MCF 10A (cell line): ENCODE results near the gene PAFAH1B2. TPM values are rescaled to one million over a fixed set of nuclear protein-coding genes. Genes with fewer than 3 reads are reported as not detected.

ENCODE experiments used
- BruUV-seq: library from RNA; stranded (reverse); fragments of 400-500 nt; replicated peaks from 2 replicates; lab custom pipeline; 2021; lab: Mats Ljungman, UMichigan
- CTCF ChIA-PET: fragments of 300-600 bp; sonication (Branson Sonifier 250); formaldehyde crosslinking; extraction: SDS; loops from one replicate; lab custom pipeline; 2021; ENCODE audit warnings: antibody characterized with exemption, inconsistent platforms; lab: Yijun Ruan, JAX
- POLR2A ChIA-PET: fragments of 300-600, 350-650 bp; sonication (Branson Sonifier 250); formaldehyde crosslinking; extraction: SDS; loops from one replicate; lab custom pipeline; 2020; ENCODE audit warnings: antibody characterized with exemption, inconsistent platforms; lab: Yijun Ruan, JAX
- DNase-seq: peaks from one replicate; pipeline ENCODE4 v3.0.0-alpha.2; 2018; ENCODE audit not compliant: unreplicated experiment
- H3K27ac Mint-ChIP-seq: one replicate; pipeline ENCODE4 v1.8.0; 2022; ENCODE audit warnings: mild to moderate bottlenecking, low read depth, mixed read lengths; ENCODE audit not compliant: unreplicated experiment
- H3K27me3 Mint-ChIP-seq: one replicate; pipeline ENCODE4 v1.8.0; 2022; ENCODE audit warnings: mixed read lengths; ENCODE audit not compliant: insufficient read depth, unreplicated experiment
- H3K36me3 Mint-ChIP-seq: one replicate; pipeline ENCODE4 v1.8.0; 2022; ENCODE audit warnings: mild to moderate bottlenecking, moderate library complexity, mixed read lengths; ENCODE audit not compliant: insufficient read depth, unreplicated experiment
- H3K4me1 Mint-ChIP-seq: one replicate; pipeline ENCODE4 v1.8.0; 2022; ENCODE audit warnings: mixed read lengths; ENCODE audit not compliant: insufficient read depth, unreplicated experiment
- H3K4me3 Mint-ChIP-seq: one replicate; pipeline ENCODE4 v1.8.0; 2022; ENCODE audit warnings: mild to moderate bottlenecking, moderate library complexity, mixed read lengths; ENCODE audit not compliant: unreplicated experiment
- H3K9me3 Mint-ChIP-seq: one replicate; pipeline ENCODE4 v1.8.0; 2022; ENCODE audit warnings: mixed read lengths; ENCODE audit not compliant: unreplicated experiment
- CTCF ChIP-seq: fragments of 200-600 bp; IDR thresholded peaks from one replicate; pipeline ENCODE4 v1.8.0; 2022; ENCODE audit warnings: antibody characterized with exemption, mild to moderate bottlenecking; ENCODE audit not compliant: unreplicated experiment
- intact Hi-C: fragments of 100-400 bp; cut with micrococcal nuclease; formaldehyde crosslinking; loops from 2 replicates; pipeline ENCODE4 v1.14.1; 2022
- total RNA-seq: library from RNA; stranded (reverse); gene quantifications from 2 replicates; pipeline ENCODE4 v1.2.3, GENCODE V29; 2022

Gene PAFAH1B2
- total RNA-seq, 1 experiment from 2014 or later = 146 TPM

GRCh38 chr11:117185736-117186430, 41.8 kb downstream of the PAFAH1B2 start:
- intact Hi-C loops = no loop called here
- POLR2A ChIA-PET = interaction anchor here (0.9 kb wide), 1 partner anchor 39 kb away, joined by 3 read pairs; no protein-coding TSS in a partner anchor
- CTCF ChIA-PET = interaction anchor here (0.7 kb wide), 1 partner anchor 11 kb away, joined by 4 read pairs; no protein-coding TSS in a partner anchor
- Mint-ChIP-seq H3K4me3 (no peak overlapping the region), H3K4me1 (no peaks in the 10 kb centered on the region), H3K27me3 (no peaks in the 10 kb centered on the region), H3K9me3 (no peaks in the 10 kb centered on the region), H3K36me3 (peaks cover 33% of the 10 kb centered on the region), H3K27ac (no peak overlapping the region)
- no peak for TF ChIP-seq CTCF
- DNase-seq = no peak
- BruUV-seq = no TSS peak

DNA sequence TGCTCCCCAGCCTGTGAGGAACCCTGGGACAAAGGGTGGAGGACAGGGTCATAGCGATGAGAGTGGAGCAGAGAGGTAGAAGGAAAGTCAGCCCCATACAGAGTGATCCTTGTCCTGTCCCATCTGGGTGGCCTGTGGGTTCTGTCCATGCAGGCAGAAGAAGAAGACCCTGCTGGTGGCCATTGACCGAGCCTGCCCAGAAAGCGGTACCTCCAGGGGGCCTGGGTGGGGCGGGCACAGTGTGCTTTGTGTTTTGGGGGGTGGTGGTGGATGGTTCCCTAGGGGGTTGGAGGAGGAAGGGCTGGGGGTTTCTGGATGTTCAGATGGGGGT, 42.3 kb downstream of the PAFAH1B2 start:
- H3K27ac Mint-ChIP-seq = no peak overlapping the region
- H3K4me3 Mint-ChIP-seq = no peak overlapping the region
- H3K9me3 Mint-ChIP-seq = no peaks in the 10 kb centered on the region
- intact Hi-C loops = no loop called here
- H3K4me1 Mint-ChIP-seq = no peaks in the 10 kb centered on the region
- CTCF ChIA-PET = interaction anchor here (0.7 kb wide), 1 partner anchor 10 kb away, joined by 4 read pairs; no protein-coding TSS in a partner anchor
- POLR2A ChIA-PET = interaction anchor here (0.9 kb wide), 1 partner anchor 40 kb away, joined by 3 read pairs; no protein-coding TSS in a partner anchor
- no peaks in the 10 kb centered on the region for H3K27me3 Mint-ChIP-seq
- TF ChIP-seq CTCF = no peak
- DNase-seq = no peak
- H3K36me3 Mint-ChIP-seq = peaks cover 33% of the 10 kb centered on the region
- BruUV-seq = no TSS peak

- Mint-ChIP-seq H3K9me3 (no peaks in the 10 kb centered on the region), H3K4me3 (no peak overlapping the region), H3K27me3 (no peaks in the 10 kb centered on the region), H3K4me1 (no peaks in the 10 kb centered on the region), H3K27ac (no peak overlapping the region), H3K36me3 (peaks cover 33% of the 10 kb centered on the region)
- ChIA-PET POLR2A (interaction anchor here (0.7 kb wide), 1 partner anchor 10 kb away, joined by 5 read pairs; no protein-coding TSS in a partner anchor), CTCF (interaction anchor here (0.6 kb wide), 1 partner anchor 32 kb away, joined by 3 read pairs; no protein-coding TSS in a partner anchor)
- intact Hi-C loops = no loop called here
- BruUV-seq = no TSS peak
- no peak for TF ChIP-seq CTCF
- no peak for DNase-seq
These were observed 42.9 kb downstream of the PAFAH1B2 start for GRCh38 chr11:117187007-117187406.

DNA sequence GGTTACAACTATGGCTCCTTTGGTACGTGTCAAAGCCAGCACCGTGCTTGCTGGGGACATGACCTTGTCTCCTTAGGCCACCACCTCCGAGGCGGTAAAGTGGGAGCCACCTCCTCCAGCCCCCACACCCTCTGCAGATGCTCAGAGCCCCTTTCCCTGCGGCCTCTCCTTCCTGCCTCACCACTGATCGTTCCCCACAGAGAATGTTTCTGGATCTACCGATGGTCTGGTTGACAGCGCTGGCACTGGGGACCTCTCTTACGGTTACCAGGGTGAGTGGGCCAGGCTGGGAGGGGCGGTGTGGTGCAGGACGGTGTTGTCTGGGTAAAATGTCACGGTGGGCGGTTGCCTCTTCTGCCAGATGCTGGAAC, 43.3 kb downstream of the PAFAH1B2 start:
- ChIA-PET POLR2A (interaction anchor here (0.7 kb wide), 1 partner anchor 10 kb away, joined by 5 read pairs; no protein-coding TSS in a partner anchor), CTCF (interaction anchor here (0.6 kb wide), 1 partner anchor 31 kb away, joined by 3 read pairs; no protein-coding TSS in a partner anchor)
- intact Hi-C loops = no loop called here
- H3K9me3 Mint-ChIP-seq = no peaks in the 10 kb centered on the region
- H3K4me1 Mint-ChIP-seq = no peaks in the 10 kb centered on the region
- H3K27ac Mint-ChIP-seq = no peak overlapping the region
- H3K4me3 Mint-ChIP-seq = no peak overlapping the region
- no peak for DNase-seq
- H3K27me3 Mint-ChIP-seq = no peaks in the 10 kb centered on the region
- no peak for TF ChIP-seq CTCF
- BruUV-seq = no TSS peak
- peaks cover 32% of the 10 kb centered on the region for H3K36me3 Mint-ChIP-seq
